ENCODE measurements around the gene SLC34A1.

DNA sequence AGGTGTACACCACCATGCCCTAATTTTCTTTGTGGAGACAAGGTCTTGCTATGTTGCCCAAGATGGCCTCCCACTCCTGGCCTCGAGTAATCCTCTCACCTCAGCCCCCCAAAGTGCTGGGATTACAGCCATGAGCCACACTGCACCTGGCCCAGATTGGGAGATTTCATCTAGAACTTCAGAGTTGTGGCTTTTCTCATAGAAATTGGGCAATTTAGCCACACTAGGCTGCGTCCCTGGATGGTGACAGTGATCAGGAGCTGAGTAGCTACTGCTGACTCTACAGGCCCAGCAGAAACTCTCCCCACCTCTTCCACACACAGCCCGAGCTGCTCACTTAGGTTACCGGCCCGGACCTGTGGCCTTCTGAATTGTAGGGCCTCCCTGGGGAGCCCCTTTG, 8.5 kb downstream of the SLC34A1 start:
- no peak for TF ChIP-seq POLR2AphosphoS5 (IDR thresholded peaks at IDR 0.05)
- TF ChIP-seq, protein P1, sequence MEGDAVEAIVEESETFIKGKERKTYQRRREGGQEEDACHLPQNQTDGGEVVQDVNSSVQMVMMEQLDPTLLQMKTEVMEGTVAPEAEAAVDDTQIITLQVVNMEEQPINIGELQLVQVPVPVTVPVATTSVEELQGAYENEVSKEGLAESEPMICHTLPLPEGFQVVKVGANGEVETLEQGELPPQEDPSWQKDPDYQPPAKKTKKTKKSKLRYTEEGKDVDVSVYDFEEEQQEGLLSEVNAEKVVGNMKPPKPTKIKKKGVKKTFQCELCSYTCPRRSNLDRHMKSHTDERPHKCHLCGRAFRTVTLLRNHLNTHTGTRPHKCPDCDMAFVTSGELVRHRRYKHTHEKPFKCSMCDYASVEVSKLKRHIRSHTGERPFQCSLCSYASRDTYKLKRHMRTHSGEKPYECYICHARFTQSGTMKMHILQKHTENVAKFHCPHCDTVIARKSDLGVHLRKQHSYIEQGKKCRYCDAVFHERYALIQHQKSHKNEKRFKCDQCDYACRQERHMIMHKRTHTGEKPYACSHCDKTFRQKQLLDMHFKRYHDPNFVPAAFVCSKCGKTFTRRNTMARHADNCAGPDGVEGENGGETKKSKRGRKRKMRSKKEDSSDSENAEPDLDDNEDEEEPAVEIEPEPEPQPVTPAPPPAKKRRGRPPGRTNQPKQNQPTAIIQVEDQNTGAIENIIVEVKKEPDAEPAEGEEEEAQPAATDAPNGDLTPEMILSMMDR (IDR thresholded peaks at IDR 0.05), result no peak
- no peak for TF ChIP-seq POLR2A (IDR thresholded peaks at IDR 0.05)

Data from gastroesophageal sphincter (tissue), 3 donors.